SU-DHL-6 (cell line): Measurements from ENCODE around the gene KCTD10.

ENCODE experiments used
- CTCF ChIP-seq: fragments of 200-600 bp; sonication (generic); IDR thresholded peaks from one replicate; pipeline ENCODE4 v1.5.1; 2017; ENCODE audit warnings: antibody characterized with exemption, mild to moderate bottlenecking, low read length, moderate library complexity; ENCODE audit not compliant: insufficient read depth, poor library complexity, severe bottlenecking
- EZH2phosphoT487 ChIP-seq: fragments of 200-600 bp; sonication (generic), shearing (Covaris generic); conservative IDR thresholded peaks from 2 replicates; pipeline ENCODE4 v1.6.1; 2018; ENCODE audit warnings: mild to moderate bottlenecking, antibody characterized with exemption, low read length, moderate library complexity, mixed read lengths

GRCh38 chr12:109476807-109477184, 304 bp downstream of the KCTD10 start:
- TF ChIP-seq CTCF (no peak), EZH2phosphoT487 (no peak)
